HCT116 (cell line): ENCODE measurements around the gene VWC2.

Experiments
- ATF3 ChIP-seq: IDR thresholded peaks from 2 replicates; pipeline ENCODE4 v1.6.1; 2012
- CEBPB ChIP-seq: IDR thresholded peaks from 2 replicates; pipeline ENCODE4 v1.6.1; 2012; ENCODE audit warnings: low read depth
- CTCF ChIP-seq, 3 experiments: fragments of 200-600 bp in 1 of 3; sonication (generic) in 1 of 3; IDR thresholded peaks in 2 of 3; conservative IDR thresholded peaks in 1 of 3; 2 replicates each; pipeline ENCODE4 v1.5.1; 2012 to 2017; ENCODE audit warnings: low read depth in 2 of 3, low read length in 2 of 3, antibody characterized with exemption in 1 of 3, borderline replicate concordance in 1 of 3, control low read depth in 1 of 3, mild to moderate bottlenecking in 1 of 3, mixed read lengths in 1 of 3, mixed run types in 1 of 3, moderate library complexity in 1 of 3; ENCODE audit not compliant: insufficient read depth in 1 of 3
- EGR1 ChIP-seq: IDR thresholded peaks from 2 replicates; pipeline ENCODE4 v1.6.1; 2012; ENCODE audit warnings: low read depth
- EZH2 ChIP-seq: fragments of 200-600 bp; sonication (generic); IDR thresholded peaks from 2 replicates; pipeline ENCODE4 v1.6.1; 2017; ENCODE audit warnings: antibody characterized with exemption, mixed run types
- EZH2phosphoT487 ChIP-seq: fragments of 200-600 bp; IDR thresholded peaks from 2 replicates; pipeline ENCODE4 v1.6.1; 2018; ENCODE audit warnings: antibody characterized with exemption, borderline replicate concordance
- FOSL1 ChIP-seq: IDR thresholded peaks from 2 replicates; pipeline ENCODE4 v1.6.1; 2012; ENCODE audit warnings: low read depth
- MAX ChIP-seq: IDR thresholded peaks from 2 replicates; pipeline ENCODE4 v1.6.1; 2012
- POLR2A ChIP-seq: IDR thresholded peaks from 2 replicates; pipeline ENCODE4 v1.7.0; 2011; ENCODE audit warnings: borderline replicate concordance; ENCODE audit not compliant: insufficient read depth, insufficient read length; ENCODE audit errors: extremely low read depth
- POLR2AphosphoS5 ChIP-seq: IDR thresholded peaks from 2 replicates; pipeline ENCODE4 v1.6.1; 2011; ENCODE audit warnings: mild to moderate bottlenecking, low read depth, low read length, moderate library complexity
- REST ChIP-seq: IDR thresholded peaks from 2 replicates; pipeline ENCODE4 v1.6.1; 2012; ENCODE audit warnings: low read depth
- SP1 ChIP-seq: IDR thresholded peaks from 2 replicates; pipeline ENCODE4 v1.6.1; 2012; ENCODE audit warnings: low read depth
- ZNF274 ChIP-seq: fragments of 200-500 bp; sonication (Bioruptor generic); IDR thresholded peaks from 2 replicates; pipeline ENCODE4 v1.6.1; 2014; ENCODE audit warnings: mild to moderate bottlenecking, low read depth, low read length, inconsistent platforms

- TF ChIP-seq CTCF (IDR thresholded peaks at IDR 0.05 in 2 of 3, conservative IDR thresholded peaks at IDR 0.05 in 1 of 3; ENCODE audit: borderline replicate concordance in 1 of 3, insufficient read depth in 1 of 3, low read depth in 2 of 3, low read length in 2 of 3) (no peak), CEBPB (no peak), FOSL1 (no peak), REST (no peak), EGR1 (no peak), EZH2phosphoT487 (no peak), EZH2 (no peak), ATF3 (no peak), POLR2A (no peak), SP1 (no peak), ZNF274 (no peak), MAX (no peak), POLR2AphosphoS5 (no peak)
Measured at GRCh38 chr7:49781996-49782395, 8.6 kb downstream of the VWC2 start.
